GM12874 (cell line): Measurements from ENCODE around the gene TRPC3.

Source experiments
- CTCF ChIP-seq: IDR thresholded peaks from 2 replicates; pipeline ENCODE4 v1.5.1; 2011; ENCODE audit warnings: low read depth, mild to moderate bottlenecking, control low read depth, low read length, moderate library complexity; ENCODE audit not compliant: insufficient read depth

Gene TRPC3

GRCh38 chr4:121842862-121843261 is 109.0 kb downstream of the TRPC3 start:
- no peak for TF ChIP-seq CTCF

- TF ChIP-seq CTCF, result no peak
These were observed 113.7 kb downstream of the TRPC3 start for GRCh38 chr4:121838136-121838535.

- TF ChIP-seq CTCF, result no peak
These were observed 122.3 kb downstream of the TRPC3 start for GRCh38 chr4:121829511-121829910.
